Measurements from ENCODE around the gene HNRNPUL2. TPM values are rescaled to one million over a fixed set of nuclear protein-coding genes. Genes with fewer than 3 reads are reported as not detected.
"Not testable (repeated sequence)": the region's sequence is repeated elsewhere in the genome, so short reads cannot be mapped to it uniquely, and the experiment has no call there.

HNRNPUL2 gene
- total and polyA plus RNA-seq, 2 donors from 2014 or later, result 37.1 to 49.0 TPM

- Histone ChIP-seq H3K27me3 (ENCODE audit: control insufficient read depth, insufficient read depth, low read length) (no peaks in the 10 kb centered on the region), H3K4me3 (ENCODE audit: low read length in 3 of 3) (peak overlapping the region; percentile 50 to 83 (median 67)), H3K4me1 (ENCODE audit: control insufficient read depth in 2 of 3, insufficient read depth in 2 of 3, low read depth in 1 of 3, low read length in 3 of 3) (peaks cover 0 to 30% (median 29%) of the 10 kb centered on the region in 3 donors), H3K9ac (ENCODE audit: low read length in 3 of 3) (peak overlapping the region in 2 of 3 donors; percentile 79 to 89), H3K36me3 (ENCODE audit: control insufficient read depth in 2 of 3, insufficient read depth in 3 of 3, low read length in 3 of 3) (peaks cover 0 to 11% (median 2%) of the 10 kb centered on the region in 3 donors), H3K27ac (ENCODE audit: low read depth in 2 of 2, low read length in 2 of 2) (peak overlapping the region; percentile 93 to 94), H3K9me3 (ENCODE audit: control insufficient read depth in 2 of 3, insufficient read depth in 1 of 3, low read length in 3 of 3) (no peaks in the 10 kb centered on the region)
- no peak for FAIRE-seq
- intact Hi-C loops (cut with DNase I), result no loop called here
- DNase-seq, result peak in 1 of 5 donors; percentile 68
- no peak for TF ChIP-seq CTCF (IDR thresholded peaks at IDR 0.05; ENCODE audit: borderline replicate concordance, extremely low read depth, insufficient read depth)
These were observed 20.4 kb downstream of the HNRNPUL2 start for GRCh38 chr11:62706850-62707247.

- peaks cover 2 to 13% (median 3%) of the 10 kb centered on the region in 3 donors for H3K36me3 ChIP-seq (ENCODE audit: control insufficient read depth in 2 of 3, insufficient read depth in 3 of 3, low read length in 3 of 3)
- H3K27ac ChIP-seq (ENCODE audit: low read depth in 2 of 2, low read length in 2 of 2), result peak overlapping the region; percentile 93 to 94
- TF ChIP-seq CTCF (IDR thresholded peaks at IDR 0.05; ENCODE audit: borderline replicate concordance, extremely low read depth, insufficient read depth), result no peak
These were observed 21.1 kb downstream of the HNRNPUL2 start for GRCh38 chr11:62705880-62706849.

GRCh38 chr11:62705413-62705812 is 21.8 kb downstream of the HNRNPUL2 start:
- Histone ChIP-seq H3K9ac (ENCODE audit: low read length in 3 of 3) (peak overlapping the region; percentile 84 to 97 (median 93)), H3K36me3 (ENCODE audit: control insufficient read depth in 2 of 3, insufficient read depth in 3 of 3, low read length in 3 of 3) (peaks cover 2 to 13% (median 4%) of the 10 kb centered on the region in 3 donors), H3K4me1 (ENCODE audit: control insufficient read depth in 2 of 3, insufficient read depth in 2 of 3, low read depth in 1 of 3, low read length in 3 of 3) (peaks cover 0 to 30% (median 29%) of the 10 kb centered on the region in 3 donors), H3K4me3 (ENCODE audit: low read length in 3 of 3) (peak overlapping the region; percentile 93 to 98 (median 96)), H3K27ac (ENCODE audit: low read depth in 2 of 2, low read length in 2 of 2) (peak overlapping the region; percentile 79 to 87), H3K9me3 (ENCODE audit: control insufficient read depth in 2 of 3, insufficient read depth in 1 of 3, low read length in 3 of 3) (no peaks in the 10 kb centered on the region), H3K27me3 (ENCODE audit: control insufficient read depth, insufficient read depth, low read length) (no peaks in the 10 kb centered on the region)
- TF ChIP-seq CTCF (IDR thresholded peaks at IDR 0.05; ENCODE audit: borderline replicate concordance, extremely low read depth, insufficient read depth), result no peak
- intact Hi-C loops (cut with DNase I), result no loop called here
- DNase-seq (peak in 4 of 5 donors; percentile 26 to 65 (median 42)), FAIRE-seq (no peak)

More at GRCh38 chr11:62705880-62706849, 21.1 kb downstream of the HNRNPUL2 start:
- Histone ChIP-seq H3K4me3 (ENCODE audit: low read length in 3 of 3) (peak overlapping the region; percentile 93 to 98 (median 96)), H3K9me3 (ENCODE audit: control insufficient read depth in 2 of 3, insufficient read depth in 1 of 3, low read length in 3 of 3) (no peaks in the 10 kb centered on the region), H3K27me3 (ENCODE audit: control insufficient read depth, insufficient read depth, low read length) (no peaks in the 10 kb centered on the region), H3K4me1 (ENCODE audit: control insufficient read depth in 2 of 3, insufficient read depth in 2 of 3, low read depth in 1 of 3, low read length in 3 of 3) (peaks cover 0 to 30% (median 29%) of the 10 kb centered on the region in 3 donors), H3K9ac (ENCODE audit: low read length in 3 of 3) (peak overlapping the region; percentile 84 to 97 (median 93))
- intact Hi-C loops (cut with DNase I), result no loop called here
- no peak for FAIRE-seq
- DNase-seq, result peak; percentile 96 to 99 (median 98)

GRCh38 chr11:62703921-62704320 is 23.3 kb downstream of the HNRNPUL2 start:
- H3K4me3 ChIP-seq (ENCODE audit: low read length in 3 of 3); H3K9ac ChIP-seq (ENCODE audit: low read length in 3 of 3); intact Hi-C loops (cut with DNase I); H3K27ac ChIP-seq (ENCODE audit: low read depth in 2 of 2, low read length in 2 of 2); H3K27me3 ChIP-seq (ENCODE audit: control insufficient read depth, insufficient read depth, low read length); FAIRE-seq; DNase-seq; H3K9me3 ChIP-seq (ENCODE audit: control insufficient read depth in 2 of 3, insufficient read depth in 1 of 3, low read length in 3 of 3): not testable (repeated sequence)
- H3K36me3 ChIP-seq (ENCODE audit: control insufficient read depth in 2 of 3, insufficient read depth in 3 of 3, low read length in 3 of 3), result peaks cover 2 to 12% (median 2%) of the 10 kb centered on the region in 3 donors
- H3K4me1 ChIP-seq (ENCODE audit: control insufficient read depth in 2 of 3, insufficient read depth in 2 of 3, low read depth in 1 of 3, low read length in 3 of 3), result peaks cover 0 to 23% (median 21%) of the 10 kb centered on the region in 3 donors
